Liver (tissue), 3 donors: ENCODE results near the gene PPM1E.

ENCODE experiments used
- EGR1 ChIP-seq, 2 donors: IDR thresholded peaks; 2 replicates each; pipeline ENCODE4 v1.6.1; 2016 to 2018; ENCODE audit warnings: antibody characterized with exemption in 2 of 2, low read depth in 2 of 2
- FOXA1 ChIP-seq: IDR thresholded peaks from 2 replicates; pipeline ENCODE4 v1.6.1; 2016; ENCODE audit warnings: antibody characterized with exemption
- FOXA2 ChIP-seq: IDR thresholded peaks from 2 replicates; pipeline ENCODE4 v1.6.1; 2016; ENCODE audit warnings: antibody characterized with exemption
- NR2F2 ChIP-seq: IDR thresholded peaks from 2 replicates; pipeline ENCODE4 v1.6.1; 2016; ENCODE audit warnings: antibody characterized with exemption
- RAD21 ChIP-seq, 2 donors: IDR thresholded peaks; 2 replicates each; pipeline ENCODE4 v1.6.1; 2016; ENCODE audit warnings: antibody characterized with exemption in 2 of 2, mild to moderate bottlenecking in 2 of 2
- REST ChIP-seq: IDR thresholded peaks from 2 replicates; pipeline ENCODE4 v1.6.1; 2016; ENCODE audit warnings: antibody characterized with exemption, mild to moderate bottlenecking
- RXRA ChIP-seq, 2 donors: IDR thresholded peaks; 2 replicates each; pipeline ENCODE4 v1.6.1; 2017 to 2018; ENCODE audit warnings: antibody characterized with exemption in 2 of 2, mild to moderate bottlenecking in 1 of 2
- SP1 ChIP-seq: IDR thresholded peaks from 2 replicates; pipeline ENCODE4 v1.6.1; 2018; ENCODE audit warnings: antibody characterized with exemption, mild to moderate bottlenecking
- TAF1 ChIP-seq: conservative IDR thresholded peaks from 2 replicates; pipeline ENCODE4 v1.6.1; 2016; ENCODE audit warnings: antibody characterized with exemption, mild to moderate bottlenecking
- YY1 ChIP-seq: IDR thresholded peaks from 2 replicates; pipeline ENCODE4 v1.6.1; 2016; ENCODE audit warnings: antibody characterized with exemption, mild to moderate bottlenecking
- ZBTB33 ChIP-seq: IDR thresholded peaks from 2 replicates; pipeline ENCODE4 v1.6.1; 2016; ENCODE audit warnings: antibody characterized with exemption
- TF ChIP-seq, protein P1 (sequence below): fragments of 150-350 bp; IDR thresholded peaks from 2 replicates; pipeline ENCODE4 v1.5.1; 2017; ENCODE audit warnings: improper control_type of control experiment, low read depth, low read length; ENCODE audit not compliant: missing input control
- TF ChIP-seq, protein P2 (sequence below): IDR thresholded peaks from 2 replicates; pipeline ENCODE4 v1.6.1; 2016; ENCODE audit warnings: antibody characterized with exemption
- donor health status: healthy.
- donor health status: healthy.

DNA sequence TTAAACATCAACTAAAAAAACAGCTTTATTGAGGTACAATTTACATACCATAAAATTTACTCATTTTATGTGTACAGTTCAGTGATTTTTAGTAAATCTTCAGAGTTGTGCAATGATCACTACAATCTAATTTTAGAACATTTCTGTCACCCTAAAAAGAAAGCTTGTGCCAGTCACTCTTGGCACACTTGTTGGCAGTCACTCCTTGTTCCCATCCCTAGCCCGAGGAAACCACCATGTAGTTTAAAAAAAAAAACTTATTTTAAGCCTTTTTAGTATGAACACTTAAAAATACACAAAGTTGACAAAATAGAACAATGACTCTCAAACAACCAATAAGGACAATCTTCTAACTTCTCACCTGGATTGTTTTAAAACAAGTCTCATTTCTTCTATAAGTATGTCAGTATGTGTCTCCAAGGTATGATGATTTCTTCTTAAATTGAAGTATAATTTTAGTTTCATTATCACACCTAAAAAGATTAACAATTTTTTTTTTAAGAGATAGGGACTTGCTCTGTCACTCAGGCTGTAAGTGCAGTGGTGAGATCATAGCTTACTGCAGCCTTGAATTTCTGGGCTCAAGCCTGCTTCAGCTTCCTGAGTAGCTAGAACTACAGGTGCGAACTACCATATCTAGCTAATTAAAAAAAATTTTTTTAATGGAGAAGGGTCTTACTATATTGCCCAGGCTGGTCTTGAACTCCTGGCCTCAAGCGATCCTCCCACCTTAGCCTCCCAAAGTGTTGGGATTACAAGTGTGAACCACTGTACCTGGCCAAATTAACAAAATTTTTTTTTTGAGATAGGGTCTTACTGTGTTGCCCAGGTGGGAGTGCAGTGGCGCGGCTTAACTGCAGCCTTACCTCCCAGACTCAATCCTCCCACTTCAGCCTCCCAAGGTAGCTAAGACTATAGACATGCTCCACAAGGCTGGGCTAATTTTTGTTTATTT is 53.2 kb downstream of the PPM1E start:
- TF ChIP-seq, protein P1, sequence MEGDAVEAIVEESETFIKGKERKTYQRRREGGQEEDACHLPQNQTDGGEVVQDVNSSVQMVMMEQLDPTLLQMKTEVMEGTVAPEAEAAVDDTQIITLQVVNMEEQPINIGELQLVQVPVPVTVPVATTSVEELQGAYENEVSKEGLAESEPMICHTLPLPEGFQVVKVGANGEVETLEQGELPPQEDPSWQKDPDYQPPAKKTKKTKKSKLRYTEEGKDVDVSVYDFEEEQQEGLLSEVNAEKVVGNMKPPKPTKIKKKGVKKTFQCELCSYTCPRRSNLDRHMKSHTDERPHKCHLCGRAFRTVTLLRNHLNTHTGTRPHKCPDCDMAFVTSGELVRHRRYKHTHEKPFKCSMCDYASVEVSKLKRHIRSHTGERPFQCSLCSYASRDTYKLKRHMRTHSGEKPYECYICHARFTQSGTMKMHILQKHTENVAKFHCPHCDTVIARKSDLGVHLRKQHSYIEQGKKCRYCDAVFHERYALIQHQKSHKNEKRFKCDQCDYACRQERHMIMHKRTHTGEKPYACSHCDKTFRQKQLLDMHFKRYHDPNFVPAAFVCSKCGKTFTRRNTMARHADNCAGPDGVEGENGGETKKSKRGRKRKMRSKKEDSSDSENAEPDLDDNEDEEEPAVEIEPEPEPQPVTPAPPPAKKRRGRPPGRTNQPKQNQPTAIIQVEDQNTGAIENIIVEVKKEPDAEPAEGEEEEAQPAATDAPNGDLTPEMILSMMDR = no peak
- TF ChIP-seq, protein P2, sequence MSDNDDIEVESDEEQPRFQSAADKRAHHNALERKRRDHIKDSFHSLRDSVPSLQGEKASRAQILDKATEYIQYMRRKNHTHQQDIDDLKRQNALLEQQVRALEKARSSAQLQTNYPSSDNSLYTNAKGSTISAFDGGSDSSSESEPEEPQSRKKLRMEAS = no peak
- TF ChIP-seq NR2F2 = no peak
- TF ChIP-seq YY1 = no peak
- TF ChIP-seq TAF1 = no peak
- TF ChIP-seq REST = no peak
- peak; percentile 6 for TF ChIP-seq SP1
- TF ChIP-seq EGR1 (IDR thresholded peaks at IDR 0.05; ENCODE audit: low read depth in 2 of 2) = no peak
- TF ChIP-seq FOXA1 = no peak
- peak; percentile 8 for TF ChIP-seq ZBTB33
- no peak for TF ChIP-seq FOXA2
- no peak for TF ChIP-seq RAD21 (IDR thresholded peaks at IDR 0.05)
- TF ChIP-seq RXRA (IDR thresholded peaks at IDR 0.05) = peak in 1 of 2 donors; percentile 22
